GM12875 (cell line): ENCODE results near the gene PDCL3.

ENCODE experiments used
- H3K4me3 ChIP-seq: one replicate; pipeline ENCODE4 v1.5.1; 2011; ENCODE audit warnings: low read depth, low read length, control low read depth
- CTCF ChIP-seq: IDR thresholded peaks from 2 replicates; pipeline ENCODE4 v1.5.1; 2011; ENCODE audit warnings: low read depth, mild to moderate bottlenecking, control low read depth, inconsistent platforms, low read length, moderate library complexity, borderline replicate concordance; ENCODE audit not compliant: insufficient read depth

Gene PDCL3

GRCh38 chr2:100526868-100527267 is 35.9 kb upstream of the PDCL3 start:
- TF ChIP-seq CTCF: no peak
- H3K4me3 ChIP-seq: no peak overlapping the region

- no peak overlapping the region for H3K4me3 ChIP-seq
- TF ChIP-seq CTCF: no peak
Observed at GRCh38 chr2:100527440-100528015, 35.3 kb upstream of the PDCL3 start.

- no peak overlapping the region for H3K4me3 ChIP-seq
- TF ChIP-seq CTCF: no peak
Observed at GRCh38 chr2:100529176-100529575, 33.6 kb upstream of the PDCL3 start.

- no peak for TF ChIP-seq CTCF
- H3K4me3 ChIP-seq: no peak overlapping the region
Observed at GRCh38 chr2:100529900-100530299, 32.9 kb upstream of the PDCL3 start.

GRCh38 chr2:100535855-100536254 is 26.9 kb upstream of the PDCL3 start:
- no peak for TF ChIP-seq CTCF
- H3K4me3 ChIP-seq: no peak overlapping the region

GRCh38 chr2:100537918-100538317 is 24.9 kb upstream of the PDCL3 start:
- no peak overlapping the region for H3K4me3 ChIP-seq
- no peak for TF ChIP-seq CTCF

- TF ChIP-seq CTCF: no peak
- H3K4me3 ChIP-seq: no peak overlapping the region
Observed at GRCh38 chr2:100539221-100539620, 23.6 kb upstream of the PDCL3 start.
